HG03460 (cell line): Measurements from ENCODE around the gene PIRT.

ENCODE experiments used
- ATAC-seq: cut with Tn5 transposase; IDR thresholded peaks from one replicate; pipeline ENCODE4 v1.9.1; 2021; ENCODE audit not compliant: unreplicated experiment

Gene PIRT

DNA sequence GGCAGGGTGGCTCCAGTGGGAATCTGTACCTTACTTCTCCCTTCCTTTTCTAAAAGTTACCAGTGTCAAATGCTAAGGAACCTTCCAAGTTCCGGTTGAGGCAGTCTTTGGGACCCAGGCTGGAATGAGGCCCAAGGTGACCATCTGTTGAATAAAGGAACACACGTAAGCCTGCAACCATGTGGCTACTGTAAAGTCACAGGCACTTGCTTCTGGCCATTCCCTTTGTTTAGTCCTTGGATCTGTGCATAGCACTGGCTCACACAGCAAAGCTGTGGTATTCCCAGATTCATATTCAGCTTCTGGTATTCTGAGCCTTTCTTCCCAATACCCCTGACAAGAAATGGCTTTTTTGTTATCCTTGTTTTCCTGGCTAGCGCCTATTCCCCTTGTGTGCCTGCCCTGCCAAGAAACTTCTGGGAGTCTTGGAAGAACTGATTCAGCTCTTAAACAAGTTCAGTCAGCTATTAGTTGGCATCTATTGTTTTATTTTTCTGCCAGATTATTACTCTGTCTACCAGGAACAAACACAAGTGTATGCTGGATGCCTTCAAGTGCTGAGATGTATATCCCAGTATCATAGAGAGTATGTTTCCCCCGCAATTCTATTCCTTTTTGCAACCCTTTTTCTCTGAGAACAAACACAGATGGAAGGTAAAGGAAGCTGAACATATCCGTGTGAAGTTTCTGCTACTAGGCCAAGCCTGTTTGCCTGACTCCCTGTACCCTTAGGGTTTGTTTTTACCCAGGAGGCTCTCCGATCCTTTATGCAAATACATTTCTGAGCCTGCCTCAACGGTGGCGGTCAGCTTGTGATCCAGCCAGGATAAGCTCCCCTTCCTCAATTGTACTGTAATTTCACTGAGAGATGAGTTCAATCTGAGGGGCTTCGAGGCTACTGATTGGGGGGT is 47.1 kb downstream of the PIRT start:
- no peak for ATAC-seq

DNA sequence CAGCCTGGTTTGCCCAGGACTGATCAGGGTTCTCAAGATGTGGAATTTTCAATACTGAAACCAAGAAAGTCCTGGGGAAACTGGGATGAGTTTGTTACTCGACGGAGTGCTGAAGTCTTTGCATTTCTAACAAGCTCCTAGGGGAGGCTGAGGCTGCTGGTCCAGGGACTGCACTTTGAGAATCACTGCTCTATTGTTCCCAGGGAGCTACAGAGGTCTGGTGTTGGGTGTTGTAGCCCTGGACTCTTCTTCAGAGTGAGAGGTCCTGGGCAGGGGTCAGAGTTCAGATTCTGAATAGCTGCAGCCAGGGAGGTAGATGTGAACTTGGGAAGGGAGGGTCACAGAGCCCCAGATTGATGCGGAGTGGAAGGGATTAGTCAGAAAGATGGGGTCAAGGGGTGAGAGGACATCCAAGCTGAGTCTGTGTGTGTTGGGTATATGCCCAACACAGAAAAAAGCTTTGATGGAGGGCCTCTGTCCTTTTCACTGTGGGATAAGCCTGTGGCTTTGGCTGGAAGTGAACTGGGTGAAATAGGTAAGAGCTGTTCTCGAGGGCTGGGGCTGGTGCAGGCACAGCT is 48.1 kb downstream of the PIRT start:
- no peak for ATAC-seq

DNA sequence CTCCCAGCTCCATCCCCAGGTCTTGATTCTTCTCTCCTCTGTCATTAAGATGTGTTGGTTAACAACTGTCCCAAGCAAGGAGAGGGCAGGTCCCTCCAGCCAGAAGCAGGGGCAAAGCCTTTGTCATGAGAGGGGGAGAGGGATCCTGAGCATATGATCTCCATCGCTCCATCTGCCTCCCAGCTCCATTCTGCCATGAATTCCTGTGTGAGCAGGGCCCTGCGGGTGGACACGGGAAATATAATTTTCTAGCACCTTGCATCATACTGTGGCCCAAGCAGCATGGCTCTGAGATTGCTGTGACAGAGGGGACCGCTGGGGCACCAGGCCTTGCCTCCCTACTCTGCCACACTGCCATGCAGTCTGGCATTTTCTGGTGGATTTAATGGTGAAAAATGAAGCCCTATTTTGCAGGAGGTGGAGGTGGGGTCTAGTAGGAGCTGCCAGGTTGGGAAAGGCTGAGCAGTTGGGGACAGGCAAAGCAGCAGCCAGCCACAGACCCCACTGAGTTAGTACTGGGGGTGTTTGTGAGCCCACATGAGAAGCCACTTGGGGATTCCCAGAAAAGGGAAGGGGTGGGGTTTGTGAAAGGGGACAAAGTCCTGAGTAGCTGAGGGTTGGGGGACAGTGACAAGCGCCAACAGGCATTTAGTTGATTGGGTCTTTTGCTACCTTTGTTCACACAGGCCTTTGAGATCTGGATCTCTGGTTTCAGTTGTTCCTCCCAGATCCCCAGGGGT is 50.4 kb downstream of the PIRT start:
- ATAC-seq, result no peak

DNA sequence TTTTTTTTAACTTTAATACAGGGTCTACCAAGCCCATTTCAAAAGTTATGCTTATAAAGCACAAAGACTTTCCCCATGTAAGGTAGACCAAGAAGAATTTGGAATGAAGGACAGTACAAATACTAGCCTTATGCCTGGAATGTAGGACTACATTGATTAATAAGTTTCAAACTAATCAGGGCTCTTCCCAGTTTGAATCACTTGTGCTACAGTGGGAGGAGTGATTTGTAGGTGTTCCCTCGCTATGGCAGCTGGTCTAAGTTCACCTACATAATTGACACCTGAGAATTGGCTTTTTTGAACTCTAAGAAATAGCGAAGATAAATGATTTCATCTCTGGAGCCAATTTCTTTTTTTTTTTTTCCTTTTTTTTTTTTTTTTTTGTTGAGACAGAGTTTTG is 52.6 kb downstream of the PIRT start:
- ATAC-seq, result no peak

DNA sequence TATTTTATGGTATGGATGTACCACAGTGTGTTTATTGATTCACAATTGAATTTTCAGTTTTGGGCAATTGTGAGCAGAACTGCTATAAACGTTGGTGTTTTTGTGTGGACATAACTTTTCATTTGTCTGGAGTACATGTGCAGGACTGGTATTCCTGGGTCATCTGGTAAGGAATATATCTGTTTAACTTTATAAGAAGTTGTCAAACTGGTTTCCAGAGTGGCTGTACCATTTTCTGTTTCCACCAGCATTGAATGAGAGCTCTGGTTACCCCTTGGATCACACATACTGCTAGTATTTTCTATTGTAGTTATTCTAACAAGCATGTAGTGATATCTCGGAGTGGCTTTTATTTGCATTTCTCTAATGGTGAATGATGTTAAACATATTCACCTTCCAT is 58.3 kb downstream of the PIRT start:
- no peak for ATAC-seq

DNA sequence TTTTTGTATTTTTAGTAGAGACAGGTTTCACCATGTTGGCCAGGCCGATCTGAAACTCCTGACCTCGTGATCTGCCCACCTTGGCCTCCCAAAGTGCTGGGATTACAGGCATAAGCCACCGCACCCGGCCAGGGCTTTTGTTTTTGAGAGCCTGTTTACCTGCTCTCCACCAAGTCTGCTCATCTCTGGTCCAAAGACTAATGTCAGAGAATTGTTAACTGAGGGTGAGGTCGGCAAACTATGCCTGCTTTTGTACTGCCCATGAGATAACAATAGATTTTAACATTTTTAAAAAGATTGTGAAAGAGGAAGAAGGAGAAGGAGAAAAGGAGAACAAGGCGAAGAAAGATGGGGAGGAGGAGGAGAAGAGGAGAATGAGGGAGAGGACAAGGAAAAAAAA is 60.0 kb downstream of the PIRT start:
- ATAC-seq, result no peak

DNA sequence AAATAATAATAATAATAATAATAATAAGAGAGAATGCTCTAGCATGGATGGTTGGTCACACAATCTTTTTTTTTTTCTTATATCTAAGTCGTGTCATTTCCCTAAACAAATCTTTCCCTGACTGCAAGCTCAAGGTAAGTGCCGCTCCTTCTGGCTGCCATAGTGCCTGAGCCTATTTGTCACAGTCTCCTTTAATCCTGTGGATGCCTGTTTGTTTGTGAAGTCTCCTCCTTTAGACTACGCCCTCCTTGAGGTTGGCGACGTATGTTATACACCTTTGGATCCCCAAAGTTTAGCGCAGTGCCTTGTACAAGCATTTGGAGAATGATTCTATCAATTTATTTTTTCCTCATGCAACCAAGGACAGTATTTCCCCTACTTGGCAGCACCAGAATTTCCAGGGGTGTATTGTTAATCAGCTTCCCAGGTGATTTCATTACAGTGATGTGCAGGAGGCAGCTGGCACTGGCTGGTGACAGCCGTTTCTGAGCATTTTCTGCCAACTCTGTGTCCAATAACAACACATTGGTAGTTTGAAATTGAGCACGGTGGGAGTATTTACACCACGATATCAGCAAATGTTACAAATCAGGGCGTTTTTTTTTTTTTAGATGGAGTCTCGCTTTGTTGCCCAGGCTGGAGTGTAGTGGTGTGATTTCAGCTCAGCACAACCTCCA is 60.6 kb downstream of the PIRT start:
- ATAC-seq, result no peak

DNA sequence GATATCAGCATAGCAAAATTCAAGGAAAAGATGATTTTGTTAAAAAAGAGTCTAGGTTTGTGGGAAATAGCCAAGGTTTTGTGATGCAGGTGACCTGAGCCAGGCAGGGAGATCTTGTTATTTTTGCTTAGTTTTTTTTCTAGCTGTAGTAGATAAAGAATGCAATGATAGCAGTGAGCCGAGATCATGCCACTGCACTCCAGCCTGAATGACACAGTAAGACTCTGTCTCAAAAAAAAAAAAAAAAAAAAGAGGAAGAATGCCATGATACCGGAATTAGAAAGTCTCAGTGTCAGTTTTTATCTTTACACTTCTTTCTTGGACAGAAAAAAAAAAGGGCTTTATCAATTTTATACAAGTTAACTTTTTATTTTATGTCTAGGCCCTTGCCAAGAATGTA is 61.5 kb downstream of the PIRT start:
- ATAC-seq, result no peak

DNA sequence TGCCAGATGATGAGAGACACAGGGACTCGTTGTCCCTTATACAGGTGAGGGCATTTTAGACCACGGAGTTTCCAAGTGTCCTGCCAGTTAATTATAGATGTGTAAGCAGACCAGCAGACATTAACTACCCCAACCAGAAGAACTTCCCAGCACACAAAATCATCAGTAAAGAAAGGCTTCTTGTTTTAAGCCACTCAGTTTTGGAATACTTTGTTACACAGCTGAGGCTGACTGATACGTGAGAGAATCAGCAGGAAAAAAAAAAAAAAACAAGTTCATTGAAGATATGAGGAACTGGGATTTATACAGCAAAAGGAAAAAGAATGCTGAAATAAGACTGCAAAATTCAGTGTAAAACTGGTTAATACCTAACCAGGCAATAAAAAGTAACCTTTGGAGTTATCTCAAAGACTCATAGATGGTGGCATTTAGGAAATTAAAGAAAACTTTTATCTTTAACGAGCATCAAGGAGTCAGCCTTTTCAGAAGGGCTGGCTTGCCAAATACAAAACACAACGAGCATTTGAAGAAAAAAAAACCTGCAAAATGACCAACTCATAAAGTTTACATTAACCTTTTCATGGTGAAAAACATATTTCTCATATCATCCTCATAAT is 62.0 kb downstream of the PIRT start:
- no peak for ATAC-seq

DNA sequence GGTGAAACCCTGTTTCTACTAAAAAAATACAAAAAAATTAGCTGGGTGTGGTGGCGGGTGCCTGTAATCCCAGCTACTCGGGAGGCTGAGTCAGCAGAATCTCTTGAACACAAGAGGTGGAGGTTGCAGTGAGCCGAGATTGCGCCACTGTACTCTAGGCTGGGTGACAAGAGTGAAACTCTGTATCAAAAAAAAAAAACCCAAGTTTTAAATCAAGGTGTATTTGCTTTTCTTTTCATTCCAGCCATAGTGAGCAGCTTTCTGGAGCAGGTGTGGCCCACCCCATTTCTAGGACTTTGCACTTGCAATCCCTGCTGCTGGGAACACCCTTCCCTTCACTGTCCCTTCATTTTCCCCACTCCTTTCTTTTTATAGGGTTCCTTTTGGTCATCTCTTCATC is 62.8 kb downstream of the PIRT start:
- no peak for ATAC-seq

DNA sequence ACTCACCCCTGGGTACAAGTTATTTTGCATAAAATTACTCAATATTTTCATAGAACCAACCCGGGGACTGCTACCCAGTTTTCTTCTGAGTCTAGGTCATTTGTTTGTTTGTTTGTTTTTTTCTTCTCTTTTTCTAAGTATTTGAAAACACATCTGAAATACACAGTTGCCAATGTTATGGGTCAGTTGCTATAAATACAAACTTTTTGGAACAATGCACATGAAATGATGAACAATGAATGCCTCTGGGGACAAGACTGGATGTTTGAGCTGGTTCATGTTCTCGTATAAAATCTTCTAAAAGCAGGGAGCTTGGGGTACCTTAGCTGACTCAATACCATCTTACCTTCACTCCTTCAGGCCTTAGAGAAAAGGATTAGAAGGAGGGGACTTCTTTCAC is 64.5 kb downstream of the PIRT start:
- ATAC-seq, result no peak
